Measurements from ENCODE around the gene GARIN3.
A peak's percentile ranks its signal among the peaks of the same experiment; 100 is the strongest.

DNA sequence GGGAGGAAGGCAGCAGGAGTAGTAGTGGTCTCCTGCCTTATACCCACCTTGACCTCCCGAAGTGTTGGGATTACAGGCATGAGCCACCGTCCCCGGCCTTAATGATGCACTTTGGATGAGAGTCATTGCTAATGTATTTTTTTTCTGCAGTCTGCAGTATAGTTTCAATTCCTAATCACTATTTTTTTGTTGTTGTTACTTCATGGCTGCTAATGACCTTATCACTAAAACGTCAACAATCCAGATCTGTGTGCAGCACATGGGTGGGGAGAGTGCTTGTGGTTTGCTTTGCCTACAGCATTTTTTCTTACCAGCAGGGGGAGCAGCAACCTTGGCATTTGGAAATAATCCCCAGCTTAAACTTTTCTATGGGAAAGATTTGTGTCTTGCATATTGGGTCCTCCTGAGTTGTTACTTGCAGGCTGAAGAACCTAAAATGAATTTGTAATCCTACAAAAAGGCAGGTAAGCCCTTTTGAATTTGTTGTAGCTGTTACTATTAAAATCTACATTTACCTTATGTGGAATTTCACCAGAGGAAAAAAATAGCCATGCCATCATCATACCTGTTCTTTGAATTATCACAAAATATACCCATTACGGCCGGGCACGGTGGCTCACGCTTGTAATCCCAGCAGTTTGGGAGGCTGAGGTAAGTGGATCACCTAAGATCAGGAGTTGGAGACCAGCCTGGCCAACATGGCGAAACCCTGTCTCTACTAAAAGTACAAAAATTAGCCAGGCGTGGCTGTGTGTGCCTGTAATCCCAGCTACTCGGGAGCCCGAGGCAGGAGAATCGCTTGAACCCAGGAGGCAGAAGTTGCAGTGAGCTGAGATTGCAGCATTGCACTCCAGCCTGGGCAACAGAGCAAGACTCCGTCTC is 17.1 kb downstream of the GARIN3 start:
- TF ChIP-seq, protein P1, sequence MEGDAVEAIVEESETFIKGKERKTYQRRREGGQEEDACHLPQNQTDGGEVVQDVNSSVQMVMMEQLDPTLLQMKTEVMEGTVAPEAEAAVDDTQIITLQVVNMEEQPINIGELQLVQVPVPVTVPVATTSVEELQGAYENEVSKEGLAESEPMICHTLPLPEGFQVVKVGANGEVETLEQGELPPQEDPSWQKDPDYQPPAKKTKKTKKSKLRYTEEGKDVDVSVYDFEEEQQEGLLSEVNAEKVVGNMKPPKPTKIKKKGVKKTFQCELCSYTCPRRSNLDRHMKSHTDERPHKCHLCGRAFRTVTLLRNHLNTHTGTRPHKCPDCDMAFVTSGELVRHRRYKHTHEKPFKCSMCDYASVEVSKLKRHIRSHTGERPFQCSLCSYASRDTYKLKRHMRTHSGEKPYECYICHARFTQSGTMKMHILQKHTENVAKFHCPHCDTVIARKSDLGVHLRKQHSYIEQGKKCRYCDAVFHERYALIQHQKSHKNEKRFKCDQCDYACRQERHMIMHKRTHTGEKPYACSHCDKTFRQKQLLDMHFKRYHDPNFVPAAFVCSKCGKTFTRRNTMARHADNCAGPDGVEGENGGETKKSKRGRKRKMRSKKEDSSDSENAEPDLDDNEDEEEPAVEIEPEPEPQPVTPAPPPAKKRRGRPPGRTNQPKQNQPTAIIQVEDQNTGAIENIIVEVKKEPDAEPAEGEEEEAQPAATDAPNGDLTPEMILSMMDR (IDR thresholded peaks at IDR 0.05), result peak; percentile 22 to 57 (median 38)
- no peak for TF ChIP-seq POLR2A (IDR thresholded peaks at IDR 0.05)
- TF ChIP-seq POLR2AphosphoS5 (IDR thresholded peaks at IDR 0.05; ENCODE audit: insufficient read depth in 1 of 2, low read depth in 1 of 2), result no peak
